Panc1 (cell line): ENCODE data around the gene ADRB1. TPM values are rescaled to one million over a fixed set of nuclear protein-coding genes. Genes with fewer than 3 reads are reported as not detected.

ENCODE experiments used
- ATAC-seq: fragments of 200-7000 bp; cut with Tn5 transposase; 2 replicates; pipeline ENCODE4 v1.9.1; 2020; ENCODE audit warnings: mild to moderate bottlenecking, moderate library complexity
- BruUV-seq: library from RNA; stranded (reverse); fragments of 400-500 nt; replicated peaks from 2 replicates; lab custom pipeline; 2021; lab: Mats Ljungman, UMichigan
- CTCF ChIA-PET: fragments of 300-600 bp; sonication (Branson Sonifier 250); formaldehyde crosslinking; loops from one replicate; lab custom pipeline; 2022; ENCODE audit warnings: antibody characterized with exemption; lab: Charles Lee
- POLR2A ChIA-PET: fragments of 300-600 bp; sonication (Branson Sonifier 250); formaldehyde crosslinking; loops from one replicate; lab custom pipeline; 2022; ENCODE audit warnings: antibody characterized with exemption; lab: Charles Lee
- DNase-seq: peaks from one replicate; pipeline ENCODE4 v3.0.0-alpha.2; 2010; ENCODE audit warnings: low read depth, low spot score
- H3K27ac ChIP-seq: 2 replicates; pipeline ENCODE4 v1.5.1; 2011; ENCODE audit warnings: mild to moderate bottlenecking, low read length, inconsistent platforms
- H3K27me3 ChIP-seq: fragments of 200-500 bp; sonication (Bioruptor generic); 2 replicates; pipeline ENCODE4 v1.6.0; 2014; ENCODE audit warnings: low read length, inconsistent platforms; ENCODE audit not compliant: control insufficient read depth, insufficient read depth
- H3K36me3 ChIP-seq: fragments of 200-500 bp; sonication (Bioruptor generic); 2 replicates; pipeline ENCODE4 v1.5.1; 2014; ENCODE audit warnings: inconsistent platforms, mild to moderate bottlenecking, low read length, moderate library complexity; ENCODE audit not compliant: control insufficient read depth, insufficient read depth
- H3K4me1 ChIP-seq: 2 replicates; pipeline ENCODE4 v1.5.1; 2011; ENCODE audit warnings: inconsistent platforms, mild to moderate bottlenecking, low read length, moderate library complexity; ENCODE audit not compliant: control insufficient read depth, insufficient read depth
- H3K4me3 ChIP-seq, 2 experiments: 2 replicates each; pipeline ENCODE4 v1.5.1; 2011 to 2012; ENCODE audit warnings: low read depth in 2 of 2, low read length in 2 of 2, mild to moderate bottlenecking in 2 of 2, inconsistent platforms in 1 of 2, moderate library complexity in 1 of 2
- H3K9me3 ChIP-seq: fragments of 200-500 bp; sonication (Bioruptor generic); 2 replicates; pipeline ENCODE4 v1.5.1; 2014; ENCODE audit warnings: low read depth, mild to moderate bottlenecking, inconsistent platforms, low read length, moderate library complexity; ENCODE audit not compliant: control insufficient read depth, insufficient read depth
- POLR2AphosphoS5 ChIP-seq: IDR thresholded peaks from 2 replicates; pipeline ENCODE4 v1.6.1; 2012; ENCODE audit warnings: mild to moderate bottlenecking, low read depth, low read length, moderate library complexity
- REST ChIP-seq, 2 experiments: IDR thresholded peaks; 2 replicates each; pipeline ENCODE4 v1.6.1; 2011 to 2012; ENCODE audit warnings: low read depth in 2 of 2, control low read depth in 1 of 2, low read length in 1 of 2, mild to moderate bottlenecking in 1 of 2, moderate library complexity in 1 of 2; ENCODE audit not compliant: insufficient read depth in 1 of 2
- SIN3A ChIP-seq: IDR thresholded peaks from 2 replicates; pipeline ENCODE4 v1.6.1; 2012; ENCODE audit warnings: low read depth, mild to moderate bottlenecking, low read length, moderate library complexity, borderline replicate concordance; ENCODE audit not compliant: insufficient read depth
- TCF7L2 ChIP-seq: IDR thresholded peaks from 2 replicates; pipeline ENCODE4 v1.6.1; 2011; ENCODE audit warnings: mild to moderate bottlenecking, low read depth, low read length, inconsistent platforms
- in situ Hi-C: cut with HindIII; loops from 2 replicates; pipeline ENCODE4 v1.10.0; 2016; ENCODE audit warnings: low sequenced_read_pairs, low pct_unique_long_range_greater_than_20kb
- intact Hi-C: fragments of 100-400 bp; cut with micrococcal nuclease; formaldehyde crosslinking; loops from one replicate; pipeline ENCODE4 v1.10.0; 2022; ENCODE audit not compliant: unreplicated experiment
- total RNA-seq: library from RNA; stranded (reverse); gene quantifications from one replicate; pipeline ENCODE4 v1.2.1, GENCODE V29; 2021; ENCODE audit not compliant: unreplicated experiment
- TF ChIP-seq, protein P1 (sequence below): fragments of 450-650 bp; IDR thresholded peaks from 2 replicates; pipeline ENCODE4 v1.5.1; 2017; ENCODE audit warnings: mild to moderate bottlenecking

ADRB1 gene
- total RNA-seq, 1 experiment from 2014 or later: 12.9 TPM

DNA sequence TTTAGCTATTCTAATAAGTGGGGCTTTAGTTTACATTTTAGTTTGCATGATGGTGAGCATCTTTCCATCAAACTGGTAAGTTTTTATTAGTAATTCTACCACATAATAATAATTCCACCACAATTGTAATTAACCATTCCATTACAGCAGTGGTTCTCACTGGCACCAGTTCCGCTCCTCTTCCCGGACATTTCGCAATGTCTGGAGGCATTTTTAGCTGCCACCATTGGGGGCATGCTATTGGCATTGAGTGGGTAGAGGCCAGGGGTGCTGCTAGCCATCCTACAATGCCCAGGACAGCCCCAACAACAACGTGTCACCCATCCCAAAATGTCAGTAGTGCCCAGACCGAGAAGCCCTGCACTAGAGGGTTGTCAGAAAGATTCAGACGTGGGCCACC, 31.4 kb downstream of the ADRB1 start:
- CTCF ChIA-PET: no interaction called here
- POLR2A ChIA-PET: no interaction called here
- in situ Hi-C loops (no loop called here), intact Hi-C loops (no loop called here)
- no TSS peak for BruUV-seq
- H3K27me3 ChIP-seq: no peaks in the 10 kb centered on the region
- TF ChIP-seq, protein P1, sequence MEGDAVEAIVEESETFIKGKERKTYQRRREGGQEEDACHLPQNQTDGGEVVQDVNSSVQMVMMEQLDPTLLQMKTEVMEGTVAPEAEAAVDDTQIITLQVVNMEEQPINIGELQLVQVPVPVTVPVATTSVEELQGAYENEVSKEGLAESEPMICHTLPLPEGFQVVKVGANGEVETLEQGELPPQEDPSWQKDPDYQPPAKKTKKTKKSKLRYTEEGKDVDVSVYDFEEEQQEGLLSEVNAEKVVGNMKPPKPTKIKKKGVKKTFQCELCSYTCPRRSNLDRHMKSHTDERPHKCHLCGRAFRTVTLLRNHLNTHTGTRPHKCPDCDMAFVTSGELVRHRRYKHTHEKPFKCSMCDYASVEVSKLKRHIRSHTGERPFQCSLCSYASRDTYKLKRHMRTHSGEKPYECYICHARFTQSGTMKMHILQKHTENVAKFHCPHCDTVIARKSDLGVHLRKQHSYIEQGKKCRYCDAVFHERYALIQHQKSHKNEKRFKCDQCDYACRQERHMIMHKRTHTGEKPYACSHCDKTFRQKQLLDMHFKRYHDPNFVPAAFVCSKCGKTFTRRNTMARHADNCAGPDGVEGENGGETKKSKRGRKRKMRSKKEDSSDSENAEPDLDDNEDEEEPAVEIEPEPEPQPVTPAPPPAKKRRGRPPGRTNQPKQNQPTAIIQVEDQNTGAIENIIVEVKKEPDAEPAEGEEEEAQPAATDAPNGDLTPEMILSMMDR: no peak
- TF ChIP-seq REST (IDR thresholded peaks at IDR 0.05; ENCODE audit: insufficient read depth in 1 of 2, low read depth in 2 of 2, low read length in 1 of 2) (no peak), TCF7L2 (no peak), POLR2AphosphoS5 (no peak), SIN3A (no peak)
- no peaks in the 10 kb centered on the region for H3K9me3 ChIP-seq
- no peaks in the 10 kb centered on the region for H3K36me3 ChIP-seq
- DNase-seq: no peak
- H3K4me1 ChIP-seq: no peaks in the 10 kb centered on the region
- ATAC-seq: no peak; the same call in 1 of the 2 replicates
- no peak overlapping the region for H3K27ac ChIP-seq
- H3K4me3 ChIP-seq: no peak overlapping the region

DNA sequence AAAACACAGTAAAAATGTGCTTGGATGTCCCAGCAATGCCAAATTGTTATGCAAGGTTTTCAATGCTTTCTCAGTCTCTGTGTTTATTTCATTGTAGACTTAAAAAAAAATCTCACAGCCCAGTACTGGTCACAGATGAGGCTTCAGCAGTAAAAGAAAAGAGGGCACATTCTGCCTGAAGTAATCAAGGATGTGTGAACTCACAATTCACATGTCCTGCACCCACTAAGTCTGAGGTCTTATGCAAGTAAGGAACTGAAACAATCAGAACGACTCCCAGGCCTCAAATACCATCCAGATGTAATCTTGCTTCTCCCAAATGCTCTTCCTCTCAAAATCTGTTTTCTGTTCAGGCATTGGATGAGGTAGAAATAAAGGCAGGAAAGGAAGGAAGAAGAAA, 33.7 kb downstream of the ADRB1 start:
- Histone ChIP-seq H3K36me3 (no peaks in the 10 kb centered on the region), H3K4me1 (peaks cover 6% of the 10 kb centered on the region; the same call in 1 of the 2 replicates), H3K4me3 (no peak overlapping the region), H3K27me3 (no peaks in the 10 kb centered on the region), H3K9me3 (no peaks in the 10 kb centered on the region), H3K27ac (no peak overlapping the region)
- CTCF ChIA-PET: interaction anchor here (0.6 kb wide), 1 partner anchor 44 kb away, joined by 3 read pairs; no protein-coding TSS in a partner anchor
- no peak for TF ChIP-seq REST (IDR thresholded peaks at IDR 0.05; ENCODE audit: insufficient read depth in 1 of 2, low read depth in 2 of 2, low read length in 1 of 2)
- TF ChIP-seq SIN3A: no peak
- TF ChIP-seq TCF7L2: no peak
- TF ChIP-seq POLR2AphosphoS5: no peak
- TF ChIP-seq, protein P1: no peak
- DNase-seq (no peak), ATAC-seq (no peak)
- in situ Hi-C loops: no loop called here
- intact Hi-C loops: no loop called here
- no TSS peak for BruUV-seq
- POLR2A ChIA-PET: no interaction called here
